HG03469 (cell line): ENCODE results near the gene RARS1.

Experiments used
- ATAC-seq: cut with Tn5 transposase; IDR thresholded peaks from one replicate; pipeline ENCODE4 v1.9.1; 2021; ENCODE audit warnings: mild to moderate bottlenecking, moderate library complexity, moderate number of reproducible peaks; ENCODE audit not compliant: unreplicated experiment

RARS1 gene

GRCh38 chr5:168486136-168486879, at the start of gene RARS1:
TSS of gene RARS1 (plus strand) at chr5:168486471. CDS start at chr5:168486499, 28 bp downstream.
- ATAC-seq = peak; percentile 64

GRCh38 chr5:168438349-168438748, 47.9 kb upstream of the RARS1 start:
- ATAC-seq = no peak

GRCh38 chr5:168443533-168443932, 42.7 kb upstream of the RARS1 start:
- no peak for ATAC-seq

- ATAC-seq = no peak
Measured at GRCh38 chr5:168443950-168444700, 42.1 kb upstream of the RARS1 start.

- no peak for ATAC-seq
Measured at GRCh38 chr5:168446983-168447619, 39.2 kb upstream of the RARS1 start.

GRCh38 chr5:168447808-168448207, 38.5 kb upstream of the RARS1 start:
- ATAC-seq = no peak

- no peak for ATAC-seq
Measured at GRCh38 chr5:168449166-168449565, 37.1 kb upstream of the RARS1 start.

- ATAC-seq = no peak
Measured at GRCh38 chr5:168451565-168451964, 34.7 kb upstream of the RARS1 start.

GRCh38 chr5:168455201-168455600, 31.1 kb upstream of the RARS1 start:
- no peak for ATAC-seq

- ATAC-seq = no peak
Measured at GRCh38 chr5:168457542-168457941, 28.7 kb upstream of the RARS1 start.

GRCh38 chr5:168460606-168461005, 25.7 kb upstream of the RARS1 start:
- no peak for ATAC-seq

- ATAC-seq = no peak
Measured at GRCh38 chr5:168463081-168463480, 23.2 kb upstream of the RARS1 start.

GRCh38 chr5:168464214-168464613, 22.1 kb upstream of the RARS1 start:
- ATAC-seq = peak; percentile 52

GRCh38 chr5:168464641-168465040, 21.6 kb upstream of the RARS1 start:
- ATAC-seq = no peak

GRCh38 chr5:168467755-168468330, 18.4 kb upstream of the RARS1 start:
- no peak for ATAC-seq

- ATAC-seq = no peak
Measured at GRCh38 chr5:168468836-168469235, 17.4 kb upstream of the RARS1 start.

- no peak for ATAC-seq
Measured at GRCh38 chr5:168469816-168470215, 16.5 kb upstream of the RARS1 start.

- no peak for ATAC-seq
Measured at GRCh38 chr5:168471785-168472184, 14.5 kb upstream of the RARS1 start.

- ATAC-seq = no peak
Measured at GRCh38 chr5:168472329-168472728, 13.9 kb upstream of the RARS1 start.

GRCh38 chr5:168474319-168474718, 12.0 kb upstream of the RARS1 start:
- ATAC-seq = no peak

GRCh38 chr5:168477060-168477459, 9.2 kb upstream of the RARS1 start:
- ATAC-seq = no peak
